HG02840 (cell line): ENCODE measurements around the gene CSAG1.
"Not testable (repeated sequence)": the region's sequence is repeated elsewhere in the genome, so short reads cannot be mapped to it uniquely, and the experiment has no call there.

ENCODE experiments used
- ATAC-seq: cut with Tn5 transposase; IDR thresholded peaks from one replicate; pipeline ENCODE4 v1.9.1; 2021; ENCODE audit warnings: mild to moderate bottlenecking, moderate library complexity, moderate number of reproducible peaks; ENCODE audit not compliant: unreplicated experiment, low FRiP score

CSAG1 gene

GRCh38 chrX:152706500-152706899 lies 27.0 kb downstream of the CSAG1 start:
- not testable (repeated sequence) for ATAC-seq

GRCh38 chrX:152700390-152700789 lies 33.1 kb downstream of the CSAG1 start:
- ATAC-seq = not testable (repeated sequence)

- not testable (repeated sequence) for ATAC-seq
Measured at GRCh38 chrX:152697952-152698931, 35.3 kb downstream of the CSAG1 start, which contains the start of gene MAGEA3. Gene MAGEA3 (plus strand): TSS chrX:152698794. CDS start chrX:152700833, 2,039 bp downstream.

- ATAC-seq = not testable (repeated sequence)
Measured at GRCh38 chrX:152681012-152681411, 52.5 kb downstream of the CSAG1 start.
